Activated CD4-positive, alpha-beta memory T cell treated with anti-CD3 and anti-CD28 coated beads, Interleukin-2, amount 10 ng/mL, durations not matched to agents 7 days and 5 days (primary cell): ENCODE measurements around the gene ZNF827. TPM values are rescaled to one million over a fixed set of nuclear protein-coding genes. Genes with fewer than 3 reads are reported as not detected.

Source experiments
- CTCF ChIA-PET: fragments of 350-600 bp; sonication (Branson Sonifier 250); formaldehyde crosslinking; loops from one replicate; lab custom pipeline; 2021; ENCODE audit warnings: antibody characterized with exemption, inconsistent platforms; lab: Charles Lee
- POLR2A ChIA-PET: fragments of 350-600 bp; sonication (Branson Sonifier 250); formaldehyde crosslinking; loops from one replicate; lab custom pipeline; 2021; ENCODE audit warnings: antibody characterized with exemption; lab: Charles Lee
- DNase-seq: peaks from one replicate; pipeline ENCODE4 v3.0.0-alpha.2; 2020
- H3K27ac Mint-ChIP-seq: one replicate; pipeline ENCODE4 v1.8.0; 2021; ENCODE audit warnings: mild to moderate bottlenecking, mixed read lengths
- H3K27me3 Mint-ChIP-seq: one replicate; pipeline ENCODE4 v1.8.0; 2021; ENCODE audit warnings: mixed read lengths
- H3K36me3 Mint-ChIP-seq: one replicate; pipeline ENCODE4 v1.8.0; 2021; ENCODE audit warnings: low read depth, mixed read lengths
- H3K4me1 Mint-ChIP-seq: one replicate; pipeline ENCODE4 v1.8.0; 2021; ENCODE audit warnings: mixed read lengths
- H3K4me3 Mint-ChIP-seq: one replicate; pipeline ENCODE4 v1.8.0; 2021; ENCODE audit warnings: mild to moderate bottlenecking, mixed read lengths
- H3K9me3 Mint-ChIP-seq: one replicate; pipeline ENCODE4 v1.8.0; 2021; ENCODE audit warnings: mixed read lengths
- total RNA-seq, 2 experiments: library from RNA; stranded (reverse); gene quantifications; one replicate each; pipeline ENCODE4 v1.2.3, GENCODE V29; 2021

The ZNF827 gene
- total RNA-seq, 2 experiments from 2014 or later, result 7.9 to 10.3 TPM

DNA sequence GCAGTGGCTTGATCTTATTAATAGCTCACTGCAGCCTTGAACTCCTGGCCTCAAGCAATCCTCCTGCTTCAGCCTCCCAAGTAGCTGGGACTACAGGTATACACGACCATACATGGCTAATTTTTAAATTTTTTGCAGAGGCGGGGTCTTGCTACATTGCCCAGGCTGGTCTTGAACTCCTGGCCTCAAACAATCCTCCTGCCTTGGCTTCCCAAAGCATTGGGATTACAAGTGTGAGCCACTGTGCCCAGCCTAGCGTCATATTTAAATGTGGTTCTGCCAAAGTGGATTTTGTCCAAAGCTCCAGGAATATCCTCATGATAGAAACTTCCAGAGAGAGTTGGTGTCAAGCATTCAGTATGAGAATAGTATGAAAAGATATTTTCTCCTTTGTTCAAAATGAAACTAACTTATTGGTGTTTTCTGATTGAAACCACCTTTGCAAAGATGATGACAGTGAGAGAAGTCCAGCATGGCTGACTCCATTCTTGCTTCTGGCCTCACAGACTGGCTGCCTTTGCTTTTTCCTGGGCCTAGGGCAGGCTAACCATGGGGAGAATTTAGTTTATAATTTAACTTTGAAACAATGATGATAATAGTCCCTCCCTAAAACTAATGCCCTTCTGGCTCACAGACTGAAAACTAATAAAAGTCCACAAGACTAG, 129.6 kb downstream of the ZNF827 start:
- Mint-ChIP-seq H3K4me3 (no peak overlapping the region), H3K9me3 (peaks cover 12% of the 10 kb centered on the region), H3K4me1 (peaks cover 33% of the 10 kb centered on the region), H3K36me3 (peaks cover 42% of the 10 kb centered on the region), H3K27me3 (no peaks in the 10 kb centered on the region), H3K27ac (peak overlapping the region; percentile 50)
- CTCF ChIA-PET, result no interaction called here
- POLR2A ChIA-PET, result interaction anchor here (0.7 to 1.4 kb wide), 4 partner anchors 12 to 189 kb away, joined by 3 to 4 read pairs (median 3); no protein-coding TSS in a partner anchor
- no peak for DNase-seq

DNA sequence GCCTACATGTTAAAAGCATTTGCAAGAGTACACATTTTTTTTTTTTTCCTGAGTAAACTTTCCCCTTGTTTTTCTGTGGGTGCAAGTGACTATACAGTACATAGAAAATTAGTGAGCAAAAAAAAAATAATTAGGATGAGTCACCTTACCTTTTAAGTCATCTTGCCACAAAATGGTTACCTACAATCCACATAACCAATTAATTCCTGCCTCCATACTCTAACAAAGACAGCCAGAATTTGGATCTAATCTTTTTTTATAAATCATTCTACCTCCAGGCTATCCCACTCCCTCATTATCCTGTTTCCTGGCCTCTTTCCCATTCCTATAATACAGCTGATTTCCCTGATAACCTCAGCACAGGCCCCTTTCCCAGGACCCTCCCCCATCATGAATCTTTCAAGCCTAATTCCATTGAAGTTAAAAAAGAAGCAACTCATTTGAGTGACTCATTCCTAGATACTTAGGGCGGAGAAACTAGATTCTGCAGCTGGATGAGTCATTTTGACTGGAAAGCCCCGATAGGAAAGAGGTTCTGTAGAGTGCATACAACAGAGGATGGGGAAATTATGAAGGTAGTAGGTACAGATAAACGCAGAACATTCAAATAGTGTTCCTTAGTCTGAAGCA, 130.5 kb downstream of the ZNF827 start:
- peak overlapping the region; percentile 6 for H3K4me3 Mint-ChIP-seq
- H3K36me3 Mint-ChIP-seq, result peaks cover 38% of the 10 kb centered on the region
- peaks cover 33% of the 10 kb centered on the region for H3K4me1 Mint-ChIP-seq
- POLR2A ChIA-PET, result interaction anchor here (0.7 to 1.4 kb wide), 4 partner anchors 11 to 188 kb away, joined by 3 to 4 read pairs (median 3); no protein-coding TSS in a partner anchor
- peak overlapping the region; percentile 76 for H3K27ac Mint-ChIP-seq
- no peaks in the 10 kb centered on the region for H3K27me3 Mint-ChIP-seq
- peak; percentile 28 for DNase-seq
- CTCF ChIA-PET, result interaction anchor here (0.8 kb wide), 1 partner anchor 288 kb away, joined by 5 read pairs; no protein-coding TSS in a partner anchor
- H3K9me3 Mint-ChIP-seq, result peaks cover 12% of the 10 kb centered on the region

GRCh38 chr4:145805490-145805889, 133.1 kb downstream of the ZNF827 start:
- H3K4me3 Mint-ChIP-seq, result no peak overlapping the region
- POLR2A ChIA-PET, result no interaction called here

GRCh38 chr4:145804116-145804515, 134.5 kb downstream of the ZNF827 start:
- no peak overlapping the region for H3K4me3 Mint-ChIP-seq
- DNase-seq, result no peak
- peaks cover 2% of the 10 kb centered on the region for H3K9me3 Mint-ChIP-seq
- H3K4me1 Mint-ChIP-seq, result peaks cover 24% of the 10 kb centered on the region
- no peak overlapping the region for H3K27ac Mint-ChIP-seq
- ChIA-PET CTCF (no interaction called here), POLR2A (no interaction called here)
- no peaks in the 10 kb centered on the region for H3K27me3 Mint-ChIP-seq
- H3K36me3 Mint-ChIP-seq, result peaks cover 22% of the 10 kb centered on the region

More at GRCh38 chr4:145805490-145805889, 133.1 kb downstream of the ZNF827 start:
- Mint-ChIP-seq H3K36me3 (peaks cover 31% of the 10 kb centered on the region), H3K9me3 (peaks cover 7% of the 10 kb centered on the region), H3K27me3 (no peaks in the 10 kb centered on the region), H3K4me1 (peaks cover 33% of the 10 kb centered on the region), H3K27ac (no peak overlapping the region)
- CTCF ChIA-PET, result interaction anchor here (1.1 kb wide), 1 partner anchor 18 kb away, joined by 3 read pairs; no protein-coding TSS in a partner anchor
- no peak for DNase-seq

DNA sequence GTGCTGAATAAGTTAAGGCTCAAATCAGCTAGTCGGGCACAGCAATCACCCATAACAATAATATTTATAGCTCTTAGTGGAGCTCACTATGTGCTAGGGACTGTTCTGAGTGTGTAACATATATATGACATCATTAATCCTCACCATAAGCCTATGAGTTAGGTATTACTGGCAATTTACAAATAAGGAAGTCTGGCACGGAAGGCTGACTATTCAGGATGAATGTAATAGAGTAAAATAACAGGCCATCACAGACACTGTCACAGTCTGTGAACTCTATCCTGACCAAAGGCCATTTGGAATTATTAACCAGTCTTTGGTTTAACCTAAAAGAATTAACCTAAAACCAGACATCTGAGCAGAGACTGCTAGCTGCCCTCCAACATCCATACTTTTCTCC, 139.4 kb downstream of the ZNF827 start:
- no peaks in the 10 kb centered on the region for H3K4me1 Mint-ChIP-seq
- H3K27ac Mint-ChIP-seq, result no peak overlapping the region
- H3K4me3 Mint-ChIP-seq, result no peak overlapping the region
- no peak for DNase-seq
- peaks cover 19% of the 10 kb centered on the region for H3K36me3 Mint-ChIP-seq
- ChIA-PET CTCF (no interaction called here), POLR2A (no interaction called here)
- H3K9me3 Mint-ChIP-seq, result peaks cover 2% of the 10 kb centered on the region
- no peaks in the 10 kb centered on the region for H3K27me3 Mint-ChIP-seq

DNA sequence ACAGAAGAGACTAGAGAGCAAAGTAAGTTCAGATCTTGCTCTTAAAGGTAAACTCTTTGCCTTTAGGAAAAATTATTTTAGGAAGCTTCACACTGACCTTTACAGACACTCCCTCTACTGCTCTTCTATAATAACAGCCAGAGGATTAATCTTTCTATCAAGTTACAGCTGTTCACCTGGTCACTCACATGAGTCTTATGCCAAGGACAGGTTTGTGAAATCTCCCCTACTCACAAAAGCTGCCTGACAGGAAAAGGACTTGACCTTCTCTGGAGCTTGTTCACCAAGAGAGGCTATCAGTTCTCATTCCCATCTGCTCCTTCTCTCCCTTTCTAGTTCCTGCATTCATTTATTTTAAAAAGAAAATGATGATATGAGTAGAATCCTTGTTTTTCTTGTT, 141.3 kb downstream of the ZNF827 start:
- H3K36me3 Mint-ChIP-seq, result peaks cover 18% of the 10 kb centered on the region
- H3K27ac Mint-ChIP-seq, result no peak overlapping the region
- H3K9me3 Mint-ChIP-seq, result peaks cover 2% of the 10 kb centered on the region
- CTCF ChIA-PET, result no interaction called here
- DNase-seq, result no peak
- H3K4me3 Mint-ChIP-seq, result no peak overlapping the region
- POLR2A ChIA-PET, result interaction anchor here (0.6 kb wide), 1 partner anchor 11 kb away, joined by 3 read pairs; no protein-coding TSS in a partner anchor
- H3K27me3 Mint-ChIP-seq, result no peaks in the 10 kb centered on the region
- no peaks in the 10 kb centered on the region for H3K4me1 Mint-ChIP-seq

DNA sequence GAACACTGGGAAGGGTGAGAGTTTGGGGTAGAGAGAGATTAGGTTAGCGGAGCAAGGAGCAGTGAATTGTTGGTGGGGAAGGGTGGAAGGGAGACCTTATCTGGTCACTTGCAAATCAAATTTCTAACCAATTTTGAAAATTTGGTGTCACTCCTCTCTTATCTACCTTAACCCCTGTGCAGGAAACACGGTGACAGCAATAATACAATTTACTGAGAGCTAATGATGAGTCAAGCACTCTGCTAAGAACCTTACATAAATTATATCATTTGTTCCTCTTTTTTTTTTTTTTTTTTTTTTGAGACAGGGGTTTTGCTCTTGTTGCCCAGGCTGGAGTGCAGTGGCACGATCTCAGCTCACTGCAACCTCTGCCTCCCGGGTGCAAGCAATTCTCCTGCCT, 142.3 kb downstream of the ZNF827 start:
- Mint-ChIP-seq H3K27ac (no peak overlapping the region), H3K36me3 (peaks cover 18% of the 10 kb centered on the region), H3K27me3 (no peaks in the 10 kb centered on the region), H3K4me1 (no peaks in the 10 kb centered on the region), H3K9me3 (peaks cover 2% of the 10 kb centered on the region), H3K4me3 (no peak overlapping the region)
- ChIA-PET CTCF (no interaction called here), POLR2A (no interaction called here)
- DNase-seq, result no peak

GRCh38 chr4:145795521-145795920, 143.1 kb downstream of the ZNF827 start:
- H3K36me3 Mint-ChIP-seq, result peaks cover 20% of the 10 kb centered on the region
- peaks cover 2% of the 10 kb centered on the region for H3K9me3 Mint-ChIP-seq
- H3K27me3 Mint-ChIP-seq, result no peaks in the 10 kb centered on the region
- H3K4me1 Mint-ChIP-seq, result no peaks in the 10 kb centered on the region
- H3K4me3 Mint-ChIP-seq, result no peak overlapping the region
- ChIA-PET POLR2A (no interaction called here), CTCF (no interaction called here)
- H3K27ac Mint-ChIP-seq, result no peak overlapping the region
- no peak for DNase-seq

- ChIA-PET POLR2A (no interaction called here), CTCF (interaction anchor here (0.6 kb wide), 1 partner anchor 12 kb away, joined by 4 read pairs; no protein-coding TSS in a partner anchor)
- Mint-ChIP-seq H3K27me3 (no peaks in the 10 kb centered on the region), H3K4me1 (no peaks in the 10 kb centered on the region), H3K27ac (no peak overlapping the region), H3K4me3 (no peak overlapping the region), H3K9me3 (peaks cover 2% of the 10 kb centered on the region), H3K36me3 (peaks cover 19% of the 10 kb centered on the region)
- no peak for DNase-seq
Observed at GRCh38 chr4:145792429-145792828, 146.2 kb downstream of the ZNF827 start.

DNA sequence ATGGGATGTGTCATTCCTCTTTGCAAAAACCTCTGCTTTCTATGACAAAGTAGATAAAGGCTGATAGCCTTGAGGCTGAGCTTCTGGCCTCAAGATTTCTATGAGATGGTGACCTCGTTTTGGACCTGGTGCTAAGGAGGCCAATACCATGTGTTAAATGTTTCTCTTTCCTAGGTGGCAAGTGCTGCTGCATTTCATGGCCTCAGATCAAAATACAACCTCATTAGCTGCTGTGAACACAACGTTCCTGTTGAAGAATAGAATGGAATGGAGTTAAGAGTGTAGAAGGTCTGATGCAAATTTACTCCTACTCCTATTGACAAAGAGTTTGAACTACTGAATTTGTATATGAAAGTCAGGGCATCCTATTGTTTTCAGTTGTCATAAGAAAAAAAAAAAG, 146.6 kb downstream of the ZNF827 start:
- DNase-seq, result no peak
- no peak overlapping the region for H3K27ac Mint-ChIP-seq
- H3K27me3 Mint-ChIP-seq, result no peaks in the 10 kb centered on the region
- no peaks in the 10 kb centered on the region for H3K4me1 Mint-ChIP-seq
- CTCF ChIA-PET, result interaction anchor here (0.6 kb wide), 1 partner anchor 11 kb away, joined by 4 read pairs; no protein-coding TSS in a partner anchor
- POLR2A ChIA-PET, result no interaction called here
- no peak overlapping the region for H3K4me3 Mint-ChIP-seq
- peaks cover 20% of the 10 kb centered on the region for H3K36me3 Mint-ChIP-seq
- peaks cover 2% of the 10 kb centered on the region for H3K9me3 Mint-ChIP-seq

DNA sequence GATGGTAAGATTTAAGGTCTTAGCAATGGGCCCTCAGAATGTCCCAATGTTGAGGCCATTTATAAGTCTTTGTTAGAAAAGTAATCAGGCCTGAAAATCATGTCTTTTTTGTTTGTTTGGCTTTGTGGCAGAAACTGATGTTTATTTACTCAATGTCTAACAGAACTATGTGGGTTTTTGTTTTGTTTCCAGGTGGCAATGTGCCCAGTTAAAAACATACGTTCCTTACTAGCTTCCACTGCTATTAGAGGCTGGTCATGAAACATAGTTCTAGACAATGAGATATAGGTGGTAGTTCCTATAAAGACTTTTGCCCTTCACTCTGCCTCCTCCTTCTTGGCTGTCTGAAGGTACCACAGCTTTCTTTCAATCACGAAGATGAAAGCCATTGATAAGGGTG, 149.9 kb downstream of the ZNF827 start:
- Mint-ChIP-seq H3K27me3 (no peaks in the 10 kb centered on the region), H3K27ac (no peak overlapping the region)

DNA sequence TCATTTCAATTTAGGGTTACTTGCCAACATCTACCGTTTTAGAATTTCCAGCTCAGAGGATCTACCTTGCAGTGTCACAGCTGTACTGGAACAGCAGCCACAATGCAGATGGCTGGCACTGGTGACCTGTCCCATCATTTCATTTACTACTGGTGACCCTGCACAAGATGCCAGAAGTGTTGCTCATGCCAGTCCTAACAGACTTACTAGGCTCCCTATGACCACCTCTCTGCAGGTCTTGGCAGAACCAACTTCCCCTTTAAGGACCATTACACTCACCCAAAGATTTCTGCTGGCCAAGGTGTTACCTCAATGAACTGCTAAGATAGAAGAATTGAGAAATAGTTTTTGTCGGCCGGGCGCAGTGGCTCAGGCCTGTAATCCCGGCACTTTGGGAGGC, 151.8 kb downstream of the ZNF827 start:
- Mint-ChIP-seq H3K4me3 (no peak overlapping the region), H3K9me3 (peaks cover 24% of the 10 kb centered on the region), H3K4me1 (peaks cover 12% of the 10 kb centered on the region), H3K27me3 (no peaks in the 10 kb centered on the region), H3K36me3 (peaks cover 41% of the 10 kb centered on the region), H3K27ac (no peak overlapping the region)
- CTCF ChIA-PET, result no interaction called here
- no peak for DNase-seq
- POLR2A ChIA-PET, result no interaction called here

More for the DNA sequence above, 149.9 kb downstream of the ZNF827 start:
- DNase-seq, result no peak
- POLR2A ChIA-PET, result no interaction called here
- peaks cover 18% of the 10 kb centered on the region for H3K9me3 Mint-ChIP-seq
- H3K36me3 Mint-ChIP-seq, result peaks cover 28% of the 10 kb centered on the region
- CTCF ChIA-PET, result no interaction called here
- H3K4me3 Mint-ChIP-seq, result no peak overlapping the region
- H3K4me1 Mint-ChIP-seq, result peaks cover 11% of the 10 kb centered on the region

DNA sequence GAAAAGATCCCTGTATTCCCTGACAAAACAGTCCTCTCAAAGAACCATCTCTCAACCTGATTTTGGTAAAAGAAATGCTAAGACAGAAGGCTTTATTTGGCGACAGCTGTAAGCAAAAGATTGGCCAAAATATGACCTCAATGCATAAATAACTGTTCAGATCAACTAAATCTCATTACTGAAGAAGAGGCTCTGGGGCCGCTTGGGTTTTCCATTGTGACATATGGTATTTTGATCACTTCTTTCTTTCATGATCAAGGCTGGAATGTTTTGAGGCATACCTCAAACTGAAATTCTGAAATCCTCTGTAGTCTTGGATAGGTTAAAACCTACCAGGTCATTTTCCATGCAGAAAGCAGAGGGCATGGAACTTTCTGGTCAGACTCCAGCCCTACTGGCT, 152.4 kb downstream of the ZNF827 start:
- H3K36me3 Mint-ChIP-seq, result peaks cover 46% of the 10 kb centered on the region
- H3K4me3 Mint-ChIP-seq, result no peak overlapping the region
- H3K27ac Mint-ChIP-seq, result no peak overlapping the region
- DNase-seq, result no peak
- H3K9me3 Mint-ChIP-seq, result peaks cover 24% of the 10 kb centered on the region
- peaks cover 12% of the 10 kb centered on the region for H3K4me1 Mint-ChIP-seq
- ChIA-PET CTCF (no interaction called here), POLR2A (no interaction called here)
- H3K27me3 Mint-ChIP-seq, result no peaks in the 10 kb centered on the region
